Chondrocyte (in vitro differentiated cells): Measurements from ENCODE around the gene KLHL11. TPM values are rescaled to one million over a fixed set of nuclear protein-coding genes. Genes with fewer than 3 reads are reported as not detected.

Experiments
- DNase-seq: peaks from one replicate; pipeline ENCODE4 v3.0.0; 2021; ENCODE audit warnings: mixed read lengths, low spot score
- H3K27ac Mint-ChIP-seq: one replicate; pipeline ENCODE4 v1.8.0; 2021; ENCODE audit warnings: mild to moderate bottlenecking, moderate library complexity, mixed read lengths; ENCODE audit not compliant: unreplicated experiment
- H3K27me3 Mint-ChIP-seq: 2 replicates; pipeline ENCODE4 v1.8.0; 2021; ENCODE audit warnings: low read depth, mixed read lengths
- H3K36me3 Mint-ChIP-seq: 2 replicates; pipeline ENCODE4 v1.8.0; 2021; ENCODE audit warnings: low read depth, mixed read lengths
- H3K4me1 Mint-ChIP-seq: 2 replicates; pipeline ENCODE4 v1.8.0; 2021; ENCODE audit warnings: low read depth, mild to moderate bottlenecking, mixed read lengths
- H3K4me3 Mint-ChIP-seq: one replicate; pipeline ENCODE4 v1.8.0; 2021; ENCODE audit warnings: mild to moderate bottlenecking, moderate library complexity, mixed read lengths; ENCODE audit not compliant: unreplicated experiment
- H3K9me3 Mint-ChIP-seq: 2 replicates; pipeline ENCODE4 v1.8.0; 2021; ENCODE audit warnings: low read depth, mixed read lengths
- total RNA-seq: library from RNA; stranded (reverse); gene quantifications from 3 replicates; pipeline ENCODE4 v1.2.1, GENCODE V29; 2021
- TF ChIP-seq, protein P1 (sequence below): fragments of 200-600 bp; sonication (generic); IDR thresholded peaks from 2 replicates; pipeline ENCODE4 v1.5.0; 2021; ENCODE audit warnings: antibody characterized with exemption, mild to moderate bottlenecking, moderate library complexity

The KLHL11 gene
- total RNA-seq, 1 donor from 2014 or later: 15.3 TPM

GRCh38 chr17:41910701-41911391 is 45.6 kb upstream of the KLHL11 start:
- no peak for DNase-seq
- TF ChIP-seq, protein P1, sequence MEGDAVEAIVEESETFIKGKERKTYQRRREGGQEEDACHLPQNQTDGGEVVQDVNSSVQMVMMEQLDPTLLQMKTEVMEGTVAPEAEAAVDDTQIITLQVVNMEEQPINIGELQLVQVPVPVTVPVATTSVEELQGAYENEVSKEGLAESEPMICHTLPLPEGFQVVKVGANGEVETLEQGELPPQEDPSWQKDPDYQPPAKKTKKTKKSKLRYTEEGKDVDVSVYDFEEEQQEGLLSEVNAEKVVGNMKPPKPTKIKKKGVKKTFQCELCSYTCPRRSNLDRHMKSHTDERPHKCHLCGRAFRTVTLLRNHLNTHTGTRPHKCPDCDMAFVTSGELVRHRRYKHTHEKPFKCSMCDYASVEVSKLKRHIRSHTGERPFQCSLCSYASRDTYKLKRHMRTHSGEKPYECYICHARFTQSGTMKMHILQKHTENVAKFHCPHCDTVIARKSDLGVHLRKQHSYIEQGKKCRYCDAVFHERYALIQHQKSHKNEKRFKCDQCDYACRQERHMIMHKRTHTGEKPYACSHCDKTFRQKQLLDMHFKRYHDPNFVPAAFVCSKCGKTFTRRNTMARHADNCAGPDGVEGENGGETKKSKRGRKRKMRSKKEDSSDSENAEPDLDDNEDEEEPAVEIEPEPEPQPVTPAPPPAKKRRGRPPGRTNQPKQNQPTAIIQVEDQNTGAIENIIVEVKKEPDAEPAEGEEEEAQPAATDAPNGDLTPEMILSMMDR: no peak
- H3K36me3 Mint-ChIP-seq: peaks cover 46% of the 10 kb centered on the region
- H3K4me3 Mint-ChIP-seq: no peak overlapping the region
- H3K9me3 Mint-ChIP-seq: no peaks in the 10 kb centered on the region
- H3K4me1 Mint-ChIP-seq: peaks cover 57% of the 10 kb centered on the region
- no peaks in the 10 kb centered on the region for H3K27me3 Mint-ChIP-seq
- H3K27ac Mint-ChIP-seq: peak overlapping the region; percentile 86

- Mint-ChIP-seq H3K27me3 (no peaks in the 10 kb centered on the region), H3K4me3 (no peak overlapping the region), H3K36me3 (peaks cover 50% of the 10 kb centered on the region), H3K4me1 (peaks cover 39% of the 10 kb centered on the region), H3K9me3 (no peaks in the 10 kb centered on the region), H3K27ac (no peak overlapping the region)
- TF ChIP-seq, protein P1: no peak
- no peak for DNase-seq
Measured at GRCh38 chr17:41909088-41909487, 43.9 kb upstream of the KLHL11 start.

- Mint-ChIP-seq H3K9me3 (no peaks in the 10 kb centered on the region), H3K4me3 (no peak overlapping the region), H3K27ac (peak overlapping the region; percentile 14), H3K36me3 (peaks cover 47% of the 10 kb centered on the region), H3K27me3 (no peaks in the 10 kb centered on the region), H3K4me1 (peaks cover 34% of the 10 kb centered on the region)
- TF ChIP-seq, protein P1: no peak
- no peak for DNase-seq
Measured at GRCh38 chr17:41907633-41908539, 42.7 kb upstream of the KLHL11 start.

DNA sequence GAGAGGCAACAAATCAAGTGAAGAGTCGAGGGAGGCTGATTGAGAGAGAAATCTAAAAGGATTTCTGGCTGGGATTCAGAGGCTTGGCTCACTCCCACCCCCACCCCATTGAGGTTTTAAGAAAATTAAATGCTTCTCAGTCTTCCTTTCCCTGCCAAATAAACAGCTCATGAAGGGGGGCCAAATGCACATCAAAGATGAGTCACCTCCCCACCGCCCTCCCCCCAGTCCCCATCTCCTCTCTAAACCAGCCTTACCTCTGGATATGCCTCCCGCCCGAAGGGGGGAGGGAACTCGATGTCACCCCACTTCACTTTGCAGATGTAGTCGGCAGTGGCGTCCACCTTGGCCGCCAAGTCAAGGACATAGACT is 41.9 kb upstream of the KLHL11 start:
- TF ChIP-seq, protein P1: no peak
- Mint-ChIP-seq H3K4me1 (peaks cover 31% of the 10 kb centered on the region), H3K36me3 (peaks cover 40% of the 10 kb centered on the region), H3K27ac (peak overlapping the region; percentile 81), H3K4me3 (no peak overlapping the region), H3K9me3 (no peaks in the 10 kb centered on the region), H3K27me3 (no peaks in the 10 kb centered on the region)
- no peak for DNase-seq

DNA sequence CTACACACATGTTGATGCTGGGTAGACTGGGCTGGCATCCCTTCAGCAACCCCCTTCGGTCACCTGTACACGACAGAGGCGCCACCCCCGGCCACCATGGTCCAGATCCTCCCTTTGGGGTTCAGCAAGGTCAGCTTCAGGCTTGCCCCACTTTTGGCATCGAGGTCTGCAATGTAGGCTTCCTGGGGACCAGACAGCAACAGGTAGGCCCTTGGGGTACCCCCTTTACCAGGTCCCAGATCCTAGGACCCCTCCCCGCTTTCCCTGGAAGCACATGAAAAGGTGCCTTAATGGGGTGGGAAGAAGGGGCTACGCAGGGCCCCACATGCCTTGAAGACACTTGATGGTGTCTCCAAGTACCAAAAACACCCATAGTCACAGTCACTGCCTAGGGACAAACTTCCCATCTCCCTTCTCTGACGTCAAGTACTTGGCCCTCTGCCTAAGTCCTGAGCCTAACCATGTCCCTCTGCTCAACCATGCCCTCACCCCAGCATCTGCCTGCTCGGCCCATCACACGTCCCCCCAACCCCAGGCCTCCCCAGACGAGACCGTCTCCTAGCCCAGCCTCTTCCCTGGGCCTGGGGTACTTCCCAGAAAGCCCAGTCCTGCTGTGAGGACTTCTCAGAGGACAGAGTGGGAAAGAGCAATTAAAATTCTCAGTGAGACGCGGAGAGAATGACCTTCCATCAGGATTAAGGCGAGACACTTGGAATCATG is 41.4 kb upstream of the KLHL11 start:
- H3K36me3 Mint-ChIP-seq: peaks cover 42% of the 10 kb centered on the region
- no peaks in the 10 kb centered on the region for H3K27me3 Mint-ChIP-seq
- no peak for DNase-seq

More for the DNA sequence above, 41.4 kb upstream of the KLHL11 start:
- no peaks in the 10 kb centered on the region for H3K9me3 Mint-ChIP-seq
- H3K27ac Mint-ChIP-seq: peak overlapping the region; percentile 81
- TF ChIP-seq, protein P1: no peak
- H3K4me1 Mint-ChIP-seq: peaks cover 31% of the 10 kb centered on the region
- no peak overlapping the region for H3K4me3 Mint-ChIP-seq
